GM23338 (cell line): Measurements from ENCODE around the gene HECTD1. TPM values are rescaled to one million over a fixed set of nuclear protein-coding genes. Genes with fewer than 3 reads are reported as not detected.

Experiments used
- ATAC-seq: fragments of 200-7000 bp; cut with Tn5 transposase; 3 replicates; pipeline ENCODE4 v1.9.1; 2020
- DNase-seq: peaks from one replicate; pipeline ENCODE4 v3.0.0-alpha.2; 2015; ENCODE audit warnings: low spot score
- H2AFZ ChIP-seq: fragments of 200-600 bp; sonication (generic); 2 replicates; pipeline ENCODE4 v1.8.0; 2016; ENCODE audit warnings: antibody characterized with exemption, mild to moderate bottlenecking, moderate library complexity
- H3F3A ChIP-seq: fragments of 200-600 bp; sonication (generic); replicated peaks from 2 replicates; pipeline ENCODE4 v1.8.0; 2017; ENCODE audit warnings: antibody characterized with exemption, mixed run types, low read depth
- H3K27ac ChIP-seq: fragments of 200-600 bp; sonication (generic); 2 replicates; pipeline ENCODE4 v1.6.1; 2016; ENCODE audit warnings: low read depth
- H3K27me3 ChIP-seq: fragments of 200-600 bp; sonication (generic); 2 replicates; pipeline ENCODE4 v1.8.0; 2016; ENCODE audit warnings: mild to moderate bottlenecking, mixed run types, moderate library complexity; ENCODE audit not compliant: insufficient read depth
- H3K36me3 ChIP-seq: fragments of 200-600 bp; sonication (generic); 2 replicates; pipeline ENCODE4 v1.8.0; 2016; ENCODE audit warnings: mild to moderate bottlenecking; ENCODE audit not compliant: insufficient read depth
- H3K4me1 ChIP-seq: fragments of 200-600 bp; sonication (generic); 2 replicates; pipeline ENCODE4 v1.8.0; 2016; ENCODE audit warnings: mild to moderate bottlenecking, moderate library complexity; ENCODE audit not compliant: insufficient read depth
- H3K4me2 ChIP-seq: fragments of 200-600 bp; sonication (generic); 2 replicates; pipeline ENCODE4 v1.7.1; 2017; ENCODE audit warnings: mixed run types
- H3K4me3 ChIP-seq: fragments of 200-600 bp; sonication (generic); 2 replicates; pipeline ENCODE4 v1.6.1; 2016; ENCODE audit warnings: mixed run types
- H3K79me2 ChIP-seq: fragments of 200-600 bp; sonication (generic); replicated peaks from 2 replicates; pipeline ENCODE4 v1.8.0; 2017; ENCODE audit warnings: mild to moderate bottlenecking; ENCODE audit not compliant: insufficient read depth
- H3K9me2 ChIP-seq: fragments of 200-600 bp; sonication (generic); 2 replicates; pipeline ENCODE4 v1.8.0; 2017; ENCODE audit not compliant: insufficient read depth
- H4K20me1 ChIP-seq: fragments of 200-600 bp; sonication (generic); replicated peaks from 2 replicates; pipeline ENCODE4 v1.8.0; 2017; ENCODE audit warnings: mild to moderate bottlenecking; ENCODE audit not compliant: insufficient read depth
- H3K27ac Mint-ChIP-seq: 2 replicates; pipeline ENCODE4 v1.8.0; 2020; ENCODE audit warnings: inconsistent platforms, mild to moderate bottlenecking, moderate library complexity, mixed read lengths
- H3K27me3 Mint-ChIP-seq: 3 replicates; pipeline ENCODE4 v1.8.0; 2022; ENCODE audit warnings: low read depth, mild to moderate bottlenecking, moderate library complexity, mixed read lengths, inconsistent platforms; ENCODE audit not compliant: insufficient read depth, poor library complexity
- H3K36me3 Mint-ChIP-seq: 3 replicates; pipeline ENCODE4 v1.8.0; 2021; ENCODE audit warnings: low read depth, mild to moderate bottlenecking, inconsistent platforms, moderate library complexity, mixed read lengths
- H3K4me1 Mint-ChIP-seq: 3 replicates; pipeline ENCODE4 v1.8.0; 2020; ENCODE audit warnings: mild to moderate bottlenecking, inconsistent platforms, mixed read lengths
- H3K4me3 Mint-ChIP-seq: 3 replicates; pipeline ENCODE4 v1.8.0; 2021; ENCODE audit warnings: moderate library complexity, mild to moderate bottlenecking, inconsistent platforms, mixed read lengths
- H3K9me3 Mint-ChIP-seq: 3 replicates; pipeline ENCODE4 v1.8.0; 2020; ENCODE audit warnings: moderate library complexity, mild to moderate bottlenecking, inconsistent platforms, mixed read lengths
- EZH2 ChIP-seq: fragments of 200-600 bp; sonication (generic); IDR thresholded peaks from one replicate; pipeline ENCODE4 v1.8.0; 2017; ENCODE audit warnings: antibody characterized with exemption, mild to moderate bottlenecking, low read depth; ENCODE audit not compliant: unreplicated experiment
- EZH2phosphoT487 ChIP-seq: fragments of 200-600 bp; sonication (generic); IDR thresholded peaks from one replicate; pipeline ENCODE4 v1.8.1; 2018; ENCODE audit warnings: antibody characterized with exemption; ENCODE audit not compliant: unreplicated experiment
- NANOG ChIP-seq: IDR thresholded peaks from 2 replicates; pipeline ENCODE4 v1.6.1; 2016; ENCODE audit warnings: antibody characterized with exemption, borderline replicate concordance
- POLR2AphosphoS5 ChIP-seq: IDR thresholded peaks from 2 replicates; pipeline ENCODE4 v1.6.1; 2016; ENCODE audit warnings: antibody characterized with exemption, low read depth
- STAT1 ChIP-seq: IDR thresholded peaks from one replicate; pipeline ENCODE4 v1.6.1; 2016; ENCODE audit warnings: antibody characterized with exemption; ENCODE audit not compliant: unreplicated experiment
- ZNF114 ChIP-seq: fragments of 250-450 bp; sonication (Bioruptor Pico); IDR thresholded peaks from 2 replicates; pipeline ENCODE4 v1.5.0; 2020; ENCODE audit warnings: mild to moderate bottlenecking, moderate library complexity
- polyA plus RNA-seq: library from polyadenylated mRNA; unstranded; fragments of >200 nt; fragmentation: Nextera tagmentation; extraction: Ambion mirVana; gene quantifications from 2 replicates; pipeline ENCODE4 v1.2.1, GENCODE V29; 2016
- total RNA-seq: library from RNA; depleted of rRNA; stranded (reverse); fragments of >200 nt; shearing (Covaris generic); gene quantifications from 2 replicates; pipeline ENCODE4 v1.2.3, GENCODE V29; 2014
- TF ChIP-seq, protein P1 (sequence below): IDR thresholded peaks from 2 replicates; pipeline ENCODE4 v1.6.1; 2016; ENCODE audit warnings: antibody characterized with exemption
- TF ChIP-seq, protein P2 (sequence below): fragments of 250-450 bp; sonication (Bioruptor Pico); IDR thresholded peaks from 2 replicates; pipeline ENCODE4 v1.5.0; 2020; ENCODE audit warnings: mild to moderate bottlenecking, moderate library complexity
- TF ChIP-seq, protein P3 (sequence below), 2 experiments: fragments of 200-600 bp in 1 of 2; sonication (generic) in 1 of 2; conservative IDR thresholded peaks; 2 replicates each; pipeline versions ENCODE4 v1.5.1 to v1.6.1; 2016 to 2017; ENCODE audit warnings: antibody characterized with exemption in 2 of 2, low read depth in 2 of 2, mild to moderate bottlenecking in 2 of 2, moderate library complexity in 1 of 2

Gene HECTD1
- total and polyA plus RNA-seq, 2 experiments from 2014 or later, result 42.1 to 132 TPM

DNA sequence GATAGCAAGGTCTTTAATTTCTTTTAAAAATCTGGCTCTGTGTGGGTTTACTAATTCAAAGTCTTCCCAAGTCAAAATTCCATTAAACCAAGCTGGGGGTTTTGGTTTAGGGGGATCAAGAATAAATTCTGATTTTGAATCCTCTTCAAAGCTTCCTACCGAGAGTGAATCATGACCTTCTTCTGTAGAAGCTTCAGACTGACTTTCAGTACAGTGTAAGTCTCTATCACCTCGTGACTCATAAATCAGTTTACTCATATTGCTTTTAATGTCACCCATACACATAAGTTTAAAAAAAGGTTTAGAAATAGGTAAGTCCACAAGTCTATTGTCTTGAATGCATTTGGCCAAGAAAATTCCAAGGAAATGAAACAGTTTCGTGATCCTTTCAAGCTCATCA lies 100.8 kb downstream of the HECTD1 start:
- Mint-ChIP-seq H3K4me3 (no peak overlapping the region), H3K9me3 (peaks cover 10% of the 10 kb centered on the region; the same call in 2 of the 3 replicates), H3K27ac (no peak overlapping the region), H3K36me3 (peaks cover 82% of the 10 kb centered on the region), H3K27me3 (peaks cover 6% of the 10 kb centered on the region), H3K4me1 (no peaks in the 10 kb centered on the region)
- Histone ChIP-seq H3K4me3 (no peak overlapping the region), H3K9me2 (no peaks in the 10 kb centered on the region), H3K4me1 (no peaks in the 10 kb centered on the region), H4K20me1 (no peaks in the 10 kb centered on the region), H3K4me2 (no peak overlapping the region), H3F3A (no peaks in the 10 kb centered on the region), H3K36me3 (peaks cover 63% of the 10 kb centered on the region), H2AFZ (no peak overlapping the region), H3K27ac (no peak overlapping the region), H3K27me3 (no peaks in the 10 kb centered on the region), H3K79me2 (no peaks in the 10 kb centered on the region)
- no peak for ATAC-seq
- TF ChIP-seq ZNF114 (CRISPR knock-in tag) (no peak), POLR2AphosphoS5 (no peak)
- DNase-seq, result no peak

DNA sequence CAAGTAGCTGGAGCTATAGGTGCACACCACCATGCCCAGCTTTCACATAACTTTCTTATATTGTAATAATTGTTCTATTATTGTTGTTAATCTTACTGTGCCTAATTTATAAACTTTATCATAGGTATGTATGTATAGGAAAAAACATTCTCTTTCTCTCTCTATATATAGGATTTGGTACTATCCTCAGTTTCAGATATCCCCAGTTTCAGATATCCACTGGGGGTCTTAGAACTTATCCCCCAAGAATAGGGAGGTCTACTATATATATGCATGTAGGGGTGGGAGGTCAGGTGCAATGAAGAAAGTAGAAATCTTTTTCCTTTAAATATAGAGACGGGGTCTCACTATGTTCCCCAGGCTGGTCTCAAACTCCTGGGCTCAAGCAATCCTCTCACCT lies 110.5 kb downstream of the HECTD1 start:
- H3K27ac ChIP-seq, result no peak overlapping the region
- H3F3A ChIP-seq, result no peaks in the 10 kb centered on the region
- no peak overlapping the region for H3K4me2 ChIP-seq
- no peaks in the 10 kb centered on the region for H3K4me1 Mint-ChIP-seq
- H2AFZ ChIP-seq, result no peak overlapping the region
- H3K27me3 Mint-ChIP-seq, result no peaks in the 10 kb centered on the region
- DNase-seq (no peak), ATAC-seq (no peak)
- no peak overlapping the region for H3K4me3 Mint-ChIP-seq
- H3K9me2 ChIP-seq, result no peaks in the 10 kb centered on the region
- no peaks in the 10 kb centered on the region for H3K79me2 ChIP-seq
- TF ChIP-seq STAT1 (no peak), EZH2 (no peak)
- H3K36me3 ChIP-seq, result peaks cover 31% of the 10 kb centered on the region
- H3K4me3 ChIP-seq, result no peak overlapping the region
- no peak overlapping the region for H3K27ac Mint-ChIP-seq
- H3K36me3 Mint-ChIP-seq, result peaks cover 42% of the 10 kb centered on the region
- H4K20me1 ChIP-seq, result peaks cover 6% of the 10 kb centered on the region; the same call in 1 of the 2 replicates
- no peaks in the 10 kb centered on the region for H3K9me3 Mint-ChIP-seq
- H3K27me3 ChIP-seq, result no peaks in the 10 kb centered on the region
- H3K4me1 ChIP-seq, result no peaks in the 10 kb centered on the region

DNA sequence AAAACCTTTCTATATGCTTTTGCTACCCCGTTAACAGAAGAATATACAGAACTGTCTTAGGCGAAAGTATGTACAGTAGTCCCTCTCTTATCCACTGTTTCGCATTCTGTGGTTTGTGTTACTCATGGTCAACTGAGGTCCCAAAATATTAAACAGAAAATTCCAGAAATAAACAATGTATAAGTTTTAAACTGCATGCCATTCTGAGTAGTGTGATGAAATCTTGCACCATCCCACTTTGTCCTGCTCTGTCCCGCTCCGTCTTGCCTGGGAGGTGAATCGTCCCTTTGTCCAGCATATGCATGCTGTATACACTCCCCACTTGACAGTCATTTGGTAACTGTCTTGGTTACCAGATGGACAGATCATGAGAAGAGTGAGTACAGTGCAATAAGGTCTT lies 111.3 kb downstream of the HECTD1 start:
- Mint-ChIP-seq H3K4me3 (no peak overlapping the region), H3K27me3 (no peaks in the 10 kb centered on the region), H3K27ac (no peak overlapping the region), H3K4me1 (no peaks in the 10 kb centered on the region), H3K36me3 (peaks cover 33% of the 10 kb centered on the region), H3K9me3 (no peaks in the 10 kb centered on the region)
- Histone ChIP-seq H3K9me2 (no peaks in the 10 kb centered on the region), H3F3A (no peaks in the 10 kb centered on the region), H4K20me1 (peaks cover 6% of the 10 kb centered on the region; the same call in 1 of the 2 replicates), H3K79me2 (no peaks in the 10 kb centered on the region), H3K36me3 (peaks cover 25% of the 10 kb centered on the region), H3K27me3 (no peaks in the 10 kb centered on the region), H3K4me2 (no peak overlapping the region), H3K4me1 (no peaks in the 10 kb centered on the region), H2AFZ (no peak overlapping the region), H3K4me3 (no peak overlapping the region), H3K27ac (no peak overlapping the region; the same call in 1 of the 2 replicates)
- DNase-seq (no peak), ATAC-seq (no peak)
- TF ChIP-seq, protein P1, sequence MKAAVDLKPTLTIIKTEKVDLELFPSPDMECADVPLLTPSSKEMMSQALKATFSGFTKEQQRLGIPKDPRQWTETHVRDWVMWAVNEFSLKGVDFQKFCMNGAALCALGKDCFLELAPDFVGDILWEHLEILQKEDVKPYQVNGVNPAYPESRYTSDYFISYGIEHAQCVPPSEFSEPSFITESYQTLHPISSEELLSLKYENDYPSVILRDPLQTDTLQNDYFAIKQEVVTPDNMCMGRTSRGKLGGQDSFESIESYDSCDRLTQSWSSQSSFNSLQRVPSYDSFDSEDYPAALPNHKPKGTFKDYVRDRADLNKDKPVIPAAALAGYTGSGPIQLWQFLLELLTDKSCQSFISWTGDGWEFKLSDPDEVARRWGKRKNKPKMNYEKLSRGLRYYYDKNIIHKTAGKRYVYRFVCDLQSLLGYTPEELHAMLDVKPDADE, result no peak
- TF ChIP-seq, protein P2, sequence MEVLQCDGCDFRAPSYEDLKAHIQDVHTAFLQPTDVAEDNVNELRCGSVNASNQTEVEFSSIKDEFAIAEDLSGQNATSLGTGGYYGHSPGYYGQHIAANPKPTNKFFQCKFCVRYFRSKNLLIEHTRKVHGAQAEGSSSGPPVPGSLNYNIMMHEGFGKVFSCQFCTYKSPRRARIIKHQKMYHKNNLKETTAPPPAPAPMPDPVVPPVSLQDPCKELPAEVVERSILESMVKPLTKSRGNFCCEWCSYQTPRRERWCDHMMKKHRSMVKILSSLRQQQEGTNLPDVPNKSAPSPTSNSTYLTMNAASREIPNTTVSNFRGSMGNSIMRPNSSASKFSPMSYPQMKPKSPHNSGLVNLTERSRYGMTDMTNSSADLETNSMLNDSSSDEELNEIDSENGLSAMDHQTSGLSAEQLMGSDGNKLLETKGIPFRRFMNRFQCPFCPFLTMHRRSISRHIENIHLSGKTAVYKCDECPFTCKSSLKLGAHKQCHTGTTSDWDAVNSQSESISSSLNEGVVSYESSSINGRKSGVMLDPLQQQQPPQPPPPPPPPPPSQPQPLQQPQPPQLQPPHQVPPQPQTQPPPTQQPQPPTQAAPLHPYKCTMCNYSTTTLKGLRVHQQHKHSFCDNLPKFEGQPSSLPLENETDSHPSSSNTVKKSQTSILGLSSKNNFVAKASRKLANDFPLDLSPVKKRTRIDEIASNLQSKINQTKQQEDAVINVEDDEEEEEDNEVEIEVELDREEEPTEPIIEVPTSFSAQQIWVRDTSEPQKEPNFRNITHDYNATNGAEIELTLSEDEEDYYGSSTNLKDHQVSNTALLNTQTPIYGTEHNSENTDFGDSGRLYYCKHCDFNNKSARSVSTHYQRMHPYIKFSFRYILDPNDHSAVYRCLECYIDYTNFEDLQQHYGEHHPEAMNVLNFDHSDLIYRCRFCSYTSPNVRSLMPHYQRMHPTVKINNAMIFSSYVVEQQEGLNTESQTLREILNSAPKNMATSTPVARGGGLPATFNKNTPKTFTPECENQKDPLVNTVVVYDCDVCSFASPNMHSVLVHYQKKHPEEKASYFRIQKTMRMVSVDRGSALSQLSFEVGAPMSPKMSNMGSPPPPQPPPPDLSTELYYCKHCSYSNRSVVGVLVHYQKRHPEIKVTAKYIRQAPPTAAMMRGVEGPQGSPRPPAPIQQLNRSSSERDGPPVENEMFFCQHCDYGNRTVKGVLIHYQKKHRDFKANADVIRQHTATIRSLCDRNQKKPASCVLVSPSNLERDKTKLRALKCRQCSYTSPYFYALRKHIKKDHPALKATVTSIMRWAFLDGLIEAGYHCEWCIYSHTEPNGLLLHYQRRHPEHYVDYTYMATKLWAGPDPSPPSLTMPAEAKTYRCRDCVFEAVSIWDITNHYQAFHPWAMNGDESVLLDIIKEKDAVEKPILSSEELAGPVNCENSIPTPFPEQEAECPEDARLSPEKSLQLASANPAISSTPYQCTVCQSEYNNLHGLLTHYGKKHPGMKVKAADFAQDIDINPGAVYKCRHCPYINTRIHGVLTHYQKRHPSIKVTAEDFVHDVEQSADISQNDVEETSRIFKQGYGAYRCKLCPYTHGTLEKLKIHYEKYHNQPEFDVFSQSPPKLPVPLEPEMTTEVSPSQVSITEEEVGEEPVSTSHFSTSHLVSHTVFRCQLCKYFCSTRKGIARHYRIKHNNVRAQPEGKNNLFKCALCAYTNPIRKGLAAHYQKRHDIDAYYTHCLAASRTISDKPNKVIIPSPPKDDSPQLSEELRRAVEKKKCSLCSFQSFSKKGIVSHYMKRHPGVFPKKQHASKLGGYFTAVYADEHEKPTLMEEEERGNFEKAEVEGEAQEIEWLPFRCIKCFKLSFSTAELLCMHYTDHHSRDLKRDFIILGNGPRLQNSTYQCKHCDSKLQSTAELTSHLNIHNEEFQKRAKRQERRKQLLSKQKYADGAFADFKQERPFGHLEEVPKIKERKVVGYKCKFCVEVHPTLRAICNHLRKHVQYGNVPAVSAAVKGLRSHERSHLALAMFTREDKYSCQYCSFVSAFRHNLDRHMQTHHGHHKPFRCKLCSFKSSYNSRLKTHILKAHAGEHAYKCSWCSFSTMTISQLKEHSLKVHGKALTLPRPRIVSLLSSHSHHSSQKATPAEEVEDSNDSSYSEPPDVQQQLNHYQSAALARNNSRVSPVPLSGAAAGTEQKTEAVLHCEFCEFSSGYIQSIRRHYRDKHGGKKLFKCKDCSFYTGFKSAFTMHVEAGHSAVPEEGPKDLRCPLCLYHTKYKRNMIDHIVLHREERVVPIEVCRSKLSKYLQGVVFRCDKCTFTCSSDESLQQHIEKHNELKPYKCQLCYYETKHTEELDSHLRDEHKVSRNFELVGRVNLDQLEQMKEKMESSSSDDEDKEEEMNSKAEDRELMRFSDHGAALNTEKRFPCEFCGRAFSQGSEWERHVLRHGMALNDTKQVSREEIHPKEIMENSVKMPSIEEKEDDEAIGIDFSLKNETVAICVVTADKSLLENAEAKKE, result no peak
- TF ChIP-seq, protein P3, sequence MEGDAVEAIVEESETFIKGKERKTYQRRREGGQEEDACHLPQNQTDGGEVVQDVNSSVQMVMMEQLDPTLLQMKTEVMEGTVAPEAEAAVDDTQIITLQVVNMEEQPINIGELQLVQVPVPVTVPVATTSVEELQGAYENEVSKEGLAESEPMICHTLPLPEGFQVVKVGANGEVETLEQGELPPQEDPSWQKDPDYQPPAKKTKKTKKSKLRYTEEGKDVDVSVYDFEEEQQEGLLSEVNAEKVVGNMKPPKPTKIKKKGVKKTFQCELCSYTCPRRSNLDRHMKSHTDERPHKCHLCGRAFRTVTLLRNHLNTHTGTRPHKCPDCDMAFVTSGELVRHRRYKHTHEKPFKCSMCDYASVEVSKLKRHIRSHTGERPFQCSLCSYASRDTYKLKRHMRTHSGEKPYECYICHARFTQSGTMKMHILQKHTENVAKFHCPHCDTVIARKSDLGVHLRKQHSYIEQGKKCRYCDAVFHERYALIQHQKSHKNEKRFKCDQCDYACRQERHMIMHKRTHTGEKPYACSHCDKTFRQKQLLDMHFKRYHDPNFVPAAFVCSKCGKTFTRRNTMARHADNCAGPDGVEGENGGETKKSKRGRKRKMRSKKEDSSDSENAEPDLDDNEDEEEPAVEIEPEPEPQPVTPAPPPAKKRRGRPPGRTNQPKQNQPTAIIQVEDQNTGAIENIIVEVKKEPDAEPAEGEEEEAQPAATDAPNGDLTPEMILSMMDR (conservative IDR thresholded peaks at IDR 0.05; ENCODE audit: low read depth in 2 of 2), result no peak
- TF ChIP-seq EZH2phosphoT487 (no peak), NANOG (no peak), EZH2 (no peak)
